K562 (cell line): ENCODE measurements around the gene CD151. TPM values are rescaled to one million over a fixed set of nuclear protein-coding genes. Genes with fewer than 3 reads are reported as not detected.
A peak's percentile ranks its signal among the peaks of the same experiment; 100 is the strongest.

Source experiments
- CC2D1A ChIP-seq: fragments of 450-650 bp; IDR thresholded peaks from 2 replicates; pipeline ENCODE4 v1.6.1; 2017; ENCODE audit warnings: mild to moderate bottlenecking
- ESRRA ChIP-seq: fragments of 450-650 bp; IDR thresholded peaks from 2 replicates; pipeline ENCODE4 v1.6.1; 2014; ENCODE audit warnings: low read depth, mild to moderate bottlenecking, moderate library complexity, borderline replicate concordance
- FOXJ3 ChIP-seq: sonication (generic); formaldehyde crosslinking; IDR thresholded peaks from 2 replicates; pipeline ENCODE4 v1.4.0; 2020; ENCODE audit warnings: mild to moderate bottlenecking, missing genetic modification reagents
- FOXM1 ChIP-seq, 2 experiments: fragments of 450-650 bp in 1 of 2; sonication (generic) in 1 of 2; formaldehyde crosslinking in 1 of 2; IDR thresholded peaks; 2 replicates each; pipeline versions ENCODE4 v1.6.1 to v1.9.0; 2017 to 2022; ENCODE audit warnings: low read depth in 2 of 2, mild to moderate bottlenecking in 2 of 2, missing genetic modification reagents in 1 of 2, moderate library complexity in 1 of 2
- KLF16 ChIP-seq: IDR thresholded peaks from 2 replicates; pipeline ENCODE4 v1.6.1; 2016; ENCODE audit warnings: antibody characterized with exemption
- MTF1 ChIP-seq: fragments of 250-450 bp; sonication (Bioruptor Pico); IDR thresholded peaks from 2 replicates; pipeline ENCODE4 v1.9.0; 2021; ENCODE audit warnings: moderate library complexity, mild to moderate bottlenecking, inconsistent platforms, borderline replicate concordance
- NR2C1 ChIP-seq, 2 experiments: fragments of 450-650 bp; IDR thresholded peaks; 2 replicates each; pipeline ENCODE4 v1.6.1; 2017; ENCODE audit warnings: mild to moderate bottlenecking in 2 of 2, antibody characterized with exemption in 1 of 2, inconsistent platforms in 1 of 2, missing compliant biosample characterization in 1 of 2, missing genetic modification characterization in 1 of 2
- PTBP1 ChIP-seq: fragments of 200-400 bp; formaldehyde crosslinking; IDR thresholded peaks from 2 replicates; pipeline ENCODE4 v1.6.1; 2017; ENCODE audit warnings: low read depth, low read length
- TBL1XR1 ChIP-seq, 2 experiments: IDR thresholded peaks; 2 replicates each; pipeline ENCODE4 v1.6.1; 2012; ENCODE audit warnings: improper control_type of control experiment in 2 of 2, low read length in 2 of 2, mild to moderate bottlenecking in 1 of 2
- ZNF184 ChIP-seq: sonication (generic); formaldehyde crosslinking; IDR thresholded peaks from 2 replicates; pipeline ENCODE4 v1.5.0; 2020; ENCODE audit warnings: missing genetic modification reagents
- ZNF274 ChIP-seq: IDR thresholded peaks from 2 replicates; pipeline ENCODE4 v1.6.1; 2011; ENCODE audit warnings: low read depth, mild to moderate bottlenecking, low read length, moderate library complexity, borderline replicate concordance
- ZNF583 ChIP-seq: fragments of 250-450 bp; sonication (Bioruptor Pico); IDR thresholded peaks from 2 replicates; pipeline ENCODE4 v1.4.0; 2020
- ZZZ3 ChIP-seq: fragments of 450-650 bp; IDR thresholded peaks from 2 replicates; pipeline ENCODE4 v1.6.1; 2016; ENCODE audit warnings: antibody characterized with exemption, mild to moderate bottlenecking, moderate library complexity
- polyA plus RNA-seq, 8 experiments: library from polyadenylated mRNA; depleted of rRNA in 4 of 8; stranded (reverse) in 5 of 8; unstranded in 3 of 8; fragments of >200 nt; fragmentation: Nextera tagmentation in 2 of 8; fragmentation: Illumina TruSeq in 1 of 8; extraction: Ambion mirVana in 2 of 8; extraction: Trizol in 1 of 8; gene quantifications; 2 replicates each; pipeline versions ENCODE4 v1.2.1 to v1.2.3, GENCODE V29; 2011 to 2014; ENCODE audit warnings: inconsistent platforms in 1 of 8, missing spikeins in 1 of 8
- total RNA-seq, 7 experiments: library from RNA; depleted of rRNA in 6 of 7; stranded (reverse); fragments of >200 nt in 6 of 7; fragmentation: Illumina TruSeq in 2 of 7; extraction: Trizol in 2 of 7; gene quantifications; 2 replicates each; pipeline versions ENCODE4 v1.2.1 to v1.2.3, GENCODE V29; 2011 to 2021; ENCODE audit warnings: low replicate concordance in 1 of 7
- TF ChIP-seq, protein P1 (sequence below): fragments of 150-350 bp; IDR thresholded peaks from 2 replicates; pipeline ENCODE4 v1.6.1; 2014; ENCODE audit warnings: low read depth, mild to moderate bottlenecking, low read length, borderline replicate concordance
- TF ChIP-seq, protein P2 (sequence below): sonication (generic); formaldehyde crosslinking; IDR thresholded peaks from 2 replicates; pipeline ENCODE4 v1.8.0; 2022; ENCODE audit warnings: missing genetic modification reagents, mild to moderate bottlenecking, borderline replicate concordance
- TF ChIP-seq, protein P3 (sequence below), 2 experiments: fragments of 150-350 bp in 1 of 2; IDR thresholded peaks; 2 replicates each; pipeline ENCODE4 v1.6.1; 2012 to 2016; ENCODE audit warnings: low read depth in 2 of 2, low read length in 2 of 2, mild to moderate bottlenecking in 1 of 2, moderate library complexity in 1 of 2
- TF ChIP-seq, protein P4 (sequence below): fragments of 450-650 bp; IDR thresholded peaks from 2 replicates; pipeline ENCODE4 v1.6.1; 2016; ENCODE audit warnings: mild to moderate bottlenecking

Gene CD151
- total and polyA plus RNA-seq, 9 of the 15 experiments (the other 6 are each of a cell fraction or from before 2014, with no cell fraction given), result 2.3 to 187 (median 140) TPM

DNA sequence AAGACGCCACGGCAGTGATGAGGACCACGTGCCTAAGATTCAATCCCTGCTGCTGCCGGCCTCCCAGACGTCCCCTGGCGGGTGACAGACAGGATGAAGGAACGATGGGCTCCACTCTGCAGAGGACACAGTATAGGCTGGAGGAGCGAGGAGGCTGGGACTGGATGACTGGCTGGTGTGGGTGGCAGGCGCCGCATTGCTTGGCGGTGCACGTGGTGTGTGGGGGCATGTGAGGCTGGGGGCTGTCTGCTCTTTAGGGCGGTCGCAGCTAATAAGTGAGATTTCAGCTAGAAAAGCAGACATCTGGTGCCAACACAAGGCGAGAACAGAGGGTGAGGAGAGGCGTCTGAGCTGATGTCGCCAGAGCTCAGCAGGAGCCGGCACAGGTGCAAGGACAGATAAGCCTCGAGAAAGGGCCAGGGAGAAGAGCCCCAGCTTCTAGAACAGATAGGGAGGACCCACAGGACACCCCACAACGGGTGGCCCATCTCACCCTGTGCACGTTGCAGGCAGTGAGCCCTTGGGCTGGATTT is 43.1 kb downstream of the CD151 start (continued):
- TF ChIP-seq, protein P1, sequence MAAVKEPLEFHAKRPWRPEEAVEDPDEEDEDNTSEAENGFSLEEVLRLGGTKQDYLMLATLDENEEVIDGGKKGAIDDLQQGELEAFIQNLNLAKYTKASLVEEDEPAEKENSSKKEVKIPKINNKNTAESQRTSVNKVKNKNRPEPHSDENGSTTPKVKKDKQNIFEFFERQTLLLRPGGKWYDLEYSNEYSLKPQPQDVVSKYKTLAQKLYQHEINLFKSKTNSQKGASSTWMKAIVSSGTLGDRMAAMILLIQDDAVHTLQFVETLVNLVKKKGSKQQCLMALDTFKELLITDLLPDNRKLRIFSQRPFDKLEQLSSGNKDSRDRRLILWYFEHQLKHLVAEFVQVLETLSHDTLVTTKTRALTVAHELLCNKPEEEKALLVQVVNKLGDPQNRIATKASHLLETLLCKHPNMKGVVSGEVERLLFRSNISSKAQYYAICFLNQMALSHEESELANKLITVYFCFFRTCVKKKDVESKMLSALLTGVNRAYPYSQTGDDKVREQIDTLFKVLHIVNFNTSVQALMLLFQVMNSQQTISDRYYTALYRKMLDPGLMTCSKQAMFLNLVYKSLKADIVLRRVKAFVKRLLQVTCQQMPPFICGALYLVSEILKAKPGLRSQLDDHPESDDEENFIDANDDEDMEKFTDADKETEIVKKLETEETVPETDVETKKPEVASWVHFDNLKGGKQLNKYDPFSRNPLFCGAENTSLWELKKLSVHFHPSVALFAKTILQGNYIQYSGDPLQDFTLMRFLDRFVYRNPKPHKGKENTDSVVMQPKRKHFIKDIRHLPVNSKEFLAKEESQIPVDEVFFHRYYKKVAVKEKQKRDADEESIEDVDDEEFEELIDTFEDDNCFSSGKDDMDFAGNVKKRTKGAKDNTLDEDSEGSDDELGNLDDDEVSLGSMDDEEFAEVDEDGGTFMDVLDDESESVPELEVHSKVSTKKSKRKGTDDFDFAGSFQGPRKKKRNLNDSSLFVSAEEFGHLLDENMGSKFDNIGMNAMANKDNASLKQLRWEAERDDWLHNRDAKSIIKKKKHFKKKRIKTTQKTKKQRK, result no peak
- TF ChIP-seq PTBP1 (no peak), FOXJ3 (CRISPR knock-in tag) (no peak), NR2C1 (IDR thresholded peaks at IDR 0.05) (no peak), NR2C1 (tag; IDR thresholded peaks at IDR 0.05) (no peak), MTF1 (CRISPR knock-in tag) (no peak), ZNF184 (CRISPR knock-in tag) (no peak), ESRRA (no peak), ZNF274 (0 out of 2 replicates have a peak, but pooled peaks have one; percentile 60), ZZZ3 (no peak), TBL1XR1 (IDR thresholded peaks at IDR 0.05; ENCODE audit: low read length in 2 of 2) (peak; percentile 78 to 93), KLF16 (peak; percentile 89), CC2D1A (peak; percentile 77; the same call in 1 of the 2 replicates), FOXM1 (IDR thresholded peaks at IDR 0.05; ENCODE audit: low read depth) (peak; percentile 81), FOXM1 (CRISPR knock-in tag; IDR thresholded peaks at IDR 0.05; ENCODE audit: low read depth) (no peak), ZNF583 (CRISPR knock-in tag) (no peak)
- TF ChIP-seq, protein P2, sequence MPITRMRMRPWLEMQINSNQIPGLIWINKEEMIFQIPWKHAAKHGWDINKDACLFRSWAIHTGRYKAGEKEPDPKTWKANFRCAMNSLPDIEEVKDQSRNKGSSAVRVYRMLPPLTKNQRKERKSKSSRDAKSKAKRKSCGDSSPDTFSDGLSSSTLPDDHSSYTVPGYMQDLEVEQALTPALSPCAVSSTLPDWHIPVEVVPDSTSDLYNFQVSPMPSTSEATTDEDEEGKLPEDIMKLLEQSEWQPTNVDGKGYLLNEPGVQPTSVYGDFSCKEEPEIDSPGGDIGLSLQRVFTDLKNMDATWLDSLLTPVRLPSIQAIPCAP (CRISPR knock-in tag), result no peak
- TF ChIP-seq, protein P3, sequence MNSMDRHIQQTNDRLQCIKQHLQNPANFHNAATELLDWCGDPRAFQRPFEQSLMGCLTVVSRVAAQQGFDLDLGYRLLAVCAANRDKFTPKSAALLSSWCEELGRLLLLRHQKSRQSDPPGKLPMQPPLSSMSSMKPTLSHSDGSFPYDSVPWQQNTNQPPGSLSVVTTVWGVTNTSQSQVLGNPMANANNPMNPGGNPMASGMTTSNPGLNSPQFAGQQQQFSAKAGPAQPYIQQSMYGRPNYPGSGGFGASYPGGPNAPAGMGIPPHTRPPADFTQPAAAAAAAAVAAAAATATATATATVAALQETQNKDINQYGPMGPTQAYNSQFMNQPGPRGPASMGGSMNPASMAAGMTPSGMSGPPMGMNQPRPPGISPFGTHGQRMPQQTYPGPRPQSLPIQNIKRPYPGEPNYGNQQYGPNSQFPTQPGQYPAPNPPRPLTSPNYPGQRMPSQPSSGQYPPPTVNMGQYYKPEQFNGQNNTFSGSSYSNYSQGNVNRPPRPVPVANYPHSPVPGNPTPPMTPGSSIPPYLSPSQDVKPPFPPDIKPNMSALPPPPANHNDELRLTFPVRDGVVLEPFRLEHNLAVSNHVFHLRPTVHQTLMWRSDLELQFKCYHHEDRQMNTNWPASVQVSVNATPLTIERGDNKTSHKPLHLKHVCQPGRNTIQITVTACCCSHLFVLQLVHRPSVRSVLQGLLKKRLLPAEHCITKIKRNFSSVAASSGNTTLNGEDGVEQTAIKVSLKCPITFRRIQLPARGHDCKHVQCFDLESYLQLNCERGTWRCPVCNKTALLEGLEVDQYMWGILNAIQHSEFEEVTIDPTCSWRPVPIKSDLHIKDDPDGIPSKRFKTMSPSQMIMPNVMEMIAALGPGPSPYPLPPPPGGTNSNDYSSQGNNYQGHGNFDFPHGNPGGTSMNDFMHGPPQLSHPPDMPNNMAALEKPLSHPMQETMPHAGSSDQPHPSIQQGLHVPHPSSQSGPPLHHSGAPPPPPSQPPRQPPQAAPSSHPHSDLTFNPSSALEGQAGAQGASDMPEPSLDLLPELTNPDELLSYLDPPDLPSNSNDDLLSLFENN (IDR thresholded peaks at IDR 0.05; ENCODE audit: low read depth in 2 of 2, low read length in 2 of 2), result peak in 1 of 2 experiments; percentile 86; a peak in 2 of 4 replicates
- TF ChIP-seq, protein P4, sequence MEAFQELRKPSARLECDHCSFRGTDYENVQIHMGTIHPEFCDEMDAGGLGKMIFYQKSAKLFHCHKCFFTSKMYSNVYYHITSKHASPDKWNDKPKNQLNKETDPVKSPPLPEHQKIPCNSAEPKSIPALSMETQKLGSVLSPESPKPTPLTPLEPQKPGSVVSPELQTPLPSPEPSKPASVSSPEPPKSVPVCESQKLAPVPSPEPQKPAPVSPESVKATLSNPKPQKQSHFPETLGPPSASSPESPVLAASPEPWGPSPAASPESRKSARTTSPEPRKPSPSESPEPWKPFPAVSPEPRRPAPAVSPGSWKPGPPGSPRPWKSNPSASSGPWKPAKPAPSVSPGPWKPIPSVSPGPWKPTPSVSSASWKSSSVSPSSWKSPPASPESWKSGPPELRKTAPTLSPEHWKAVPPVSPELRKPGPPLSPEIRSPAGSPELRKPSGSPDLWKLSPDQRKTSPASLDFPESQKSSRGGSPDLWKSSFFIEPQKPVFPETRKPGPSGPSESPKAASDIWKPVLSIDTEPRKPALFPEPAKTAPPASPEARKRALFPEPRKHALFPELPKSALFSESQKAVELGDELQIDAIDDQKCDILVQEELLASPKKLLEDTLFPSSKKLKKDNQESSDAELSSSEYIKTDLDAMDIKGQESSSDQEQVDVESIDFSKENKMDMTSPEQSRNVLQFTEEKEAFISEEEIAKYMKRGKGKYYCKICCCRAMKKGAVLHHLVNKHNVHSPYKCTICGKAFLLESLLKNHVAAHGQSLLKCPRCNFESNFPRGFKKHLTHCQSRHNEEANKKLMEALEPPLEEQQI, result no peak
